SU-DHL-6 (cell line): ENCODE data around the gene MCOLN3.
"Not testable (repeated sequence)": the region's sequence is repeated elsewhere in the genome, so short reads cannot be mapped to it uniquely, and the experiment has no call there.

ENCODE experiments used
- H2AFZ ChIP-seq: fragments of 200-600 bp; sonication (generic); 2 replicates; pipeline ENCODE4 v1.6.1; 2014; ENCODE audit warnings: low read depth, mild to moderate bottlenecking, moderate library complexity, mixed read lengths, antibody characterized with exemption, low read length; ENCODE audit not compliant: severe bottlenecking
- H3F3A ChIP-seq: fragments of 200-600 bp; shearing (Covaris generic); 2 replicates; pipeline ENCODE4 v1.6.0; 2016; ENCODE audit warnings: antibody characterized with exemption, mild to moderate bottlenecking; ENCODE audit not compliant: insufficient read depth
- H3K27ac ChIP-seq: fragments of 200-600 bp; sonication (generic); 2 replicates; pipeline ENCODE4 v1.5.1; 2016; ENCODE audit warnings: low read depth, mild to moderate bottlenecking, low read length, moderate library complexity, mixed read lengths
- H3K27me3 ChIP-seq: fragments of 200-600 bp; sonication (generic), shearing (Covaris generic); 2 replicates; pipeline ENCODE4 v1.6.0; 2014; ENCODE audit warnings: mild to moderate bottlenecking, low read length
- H3K36me3 ChIP-seq: fragments of 200-600 bp; sonication (generic); 2 replicates; pipeline ENCODE4 v1.6.1; 2014; ENCODE audit warnings: mild to moderate bottlenecking, low read length, mixed read lengths
- H3K4me2 ChIP-seq: fragments of 300-600, 200-600 bp; shearing (Covaris generic), sonication (generic); 2 replicates; pipeline ENCODE4 v1.6.0; 2014; ENCODE audit warnings: low read length, low read depth, mild to moderate bottlenecking; ENCODE audit not compliant: poor library complexity, severe bottlenecking
- H3K4me3 ChIP-seq: fragments of 200-600 bp; sonication (generic); 2 replicates; pipeline ENCODE4 v1.5.1; 2014; ENCODE audit warnings: antibody characterized with exemption, low read length, mild to moderate bottlenecking, mixed read lengths; ENCODE audit not compliant: insufficient read depth, poor library complexity, severe bottlenecking
- H3K79me2 ChIP-seq: fragments of 200-600 bp; sonication (generic); 2 replicates; pipeline ENCODE4 v1.6.1; 2014; ENCODE audit warnings: mild to moderate bottlenecking, low read length, moderate library complexity; ENCODE audit not compliant: insufficient read depth
- H3K9ac ChIP-seq: fragments of 200-600 bp; sonication (generic); 2 replicates; pipeline ENCODE4 v1.7.0; 2014; ENCODE audit warnings: mild to moderate bottlenecking, low read length
- H3K9me2 ChIP-seq: fragments of 200-600 bp; sonication (generic); replicated peaks from 2 replicates; pipeline ENCODE4 v1.6.1; 2014; ENCODE audit warnings: low read length; ENCODE audit not compliant: insufficient read depth
- H3K9me3 ChIP-seq: fragments of 200-600 bp; sonication (generic); 2 replicates; pipeline ENCODE4 v1.6.1; 2014; ENCODE audit warnings: low read length, mixed read lengths; ENCODE audit not compliant: insufficient read depth
- H4K20me1 ChIP-seq: fragments of 200-600 bp; sonication (generic); 2 replicates; pipeline ENCODE4 v1.6.1; 2014; ENCODE audit warnings: low read depth, mild to moderate bottlenecking, antibody characterized with exemption, low read length, moderate library complexity, mixed read lengths
- EZH2phosphoT487 ChIP-seq: fragments of 200-600 bp; sonication (generic), shearing (Covaris generic); conservative IDR thresholded peaks from 2 replicates; pipeline ENCODE4 v1.6.1; 2018; ENCODE audit warnings: mild to moderate bottlenecking, antibody characterized with exemption, low read length, moderate library complexity, mixed read lengths
- TF ChIP-seq, protein P1 (sequence below): fragments of 200-600 bp; sonication (generic); IDR thresholded peaks from one replicate; pipeline ENCODE4 v1.5.1; 2017; ENCODE audit warnings: antibody characterized with exemption, mild to moderate bottlenecking, low read length, moderate library complexity; ENCODE audit not compliant: insufficient read depth, poor library complexity, severe bottlenecking

Gene MCOLN3

DNA sequence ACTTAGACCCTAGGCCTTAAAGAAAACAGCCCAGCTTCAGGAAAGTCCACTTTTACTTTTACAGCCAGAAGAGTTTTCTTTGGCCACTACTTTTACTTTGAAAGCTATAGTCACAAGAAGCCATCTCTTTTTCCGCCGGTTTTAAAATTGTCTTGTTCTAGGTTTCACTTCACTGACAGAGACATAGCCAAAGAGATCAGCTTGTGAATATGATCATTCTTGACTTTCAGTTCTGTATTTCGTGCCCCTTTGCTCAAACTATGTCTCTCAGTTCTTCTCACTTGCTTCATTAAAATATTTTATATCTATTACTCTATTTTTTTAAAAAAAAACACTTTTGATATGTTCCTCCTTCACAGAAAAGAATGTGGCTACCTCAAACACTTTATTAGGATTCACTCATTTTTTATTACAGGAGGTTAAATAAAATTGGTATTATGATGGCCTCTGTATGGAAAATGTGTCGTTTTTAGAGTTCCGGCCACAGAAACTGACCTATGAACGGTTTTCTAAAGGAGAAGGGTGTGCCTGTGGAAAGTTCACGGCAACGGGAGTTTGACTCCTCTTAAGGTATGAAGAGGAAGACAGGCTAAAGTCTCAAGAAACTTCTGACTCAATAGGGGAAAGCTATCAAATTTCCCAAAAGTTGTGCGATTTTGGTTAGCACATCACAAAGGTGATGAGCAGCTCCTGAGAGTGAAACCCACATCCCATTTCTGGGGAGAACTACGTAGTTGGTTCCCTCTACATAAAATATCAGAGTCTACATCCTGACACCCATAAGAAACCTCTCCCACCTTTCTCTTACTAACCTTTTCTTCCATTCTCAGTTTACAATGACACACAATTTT, 52.6 kb downstream of the MCOLN3 start:
- H3K27ac ChIP-seq, result peak overlapping the region; percentile 88
- H3K4me2 ChIP-seq, result peak overlapping the region; percentile 99
- H3K9me2 ChIP-seq, result no peaks in the 10 kb centered on the region
- H3F3A ChIP-seq, result peaks cover 10% of the 10 kb centered on the region; the same call in 1 of the 2 replicates
- H4K20me1 ChIP-seq, result no peaks in the 10 kb centered on the region
- peak overlapping the region; percentile 70 for H2AFZ ChIP-seq
- H3K9me3 ChIP-seq, result no peaks in the 10 kb centered on the region
- H3K79me2 ChIP-seq, result peaks cover 48% of the 10 kb centered on the region
- TF ChIP-seq, protein P1, sequence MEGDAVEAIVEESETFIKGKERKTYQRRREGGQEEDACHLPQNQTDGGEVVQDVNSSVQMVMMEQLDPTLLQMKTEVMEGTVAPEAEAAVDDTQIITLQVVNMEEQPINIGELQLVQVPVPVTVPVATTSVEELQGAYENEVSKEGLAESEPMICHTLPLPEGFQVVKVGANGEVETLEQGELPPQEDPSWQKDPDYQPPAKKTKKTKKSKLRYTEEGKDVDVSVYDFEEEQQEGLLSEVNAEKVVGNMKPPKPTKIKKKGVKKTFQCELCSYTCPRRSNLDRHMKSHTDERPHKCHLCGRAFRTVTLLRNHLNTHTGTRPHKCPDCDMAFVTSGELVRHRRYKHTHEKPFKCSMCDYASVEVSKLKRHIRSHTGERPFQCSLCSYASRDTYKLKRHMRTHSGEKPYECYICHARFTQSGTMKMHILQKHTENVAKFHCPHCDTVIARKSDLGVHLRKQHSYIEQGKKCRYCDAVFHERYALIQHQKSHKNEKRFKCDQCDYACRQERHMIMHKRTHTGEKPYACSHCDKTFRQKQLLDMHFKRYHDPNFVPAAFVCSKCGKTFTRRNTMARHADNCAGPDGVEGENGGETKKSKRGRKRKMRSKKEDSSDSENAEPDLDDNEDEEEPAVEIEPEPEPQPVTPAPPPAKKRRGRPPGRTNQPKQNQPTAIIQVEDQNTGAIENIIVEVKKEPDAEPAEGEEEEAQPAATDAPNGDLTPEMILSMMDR, result no peak
- no peak for TF ChIP-seq EZH2phosphoT487
- H3K27me3 ChIP-seq, result no peaks in the 10 kb centered on the region
- H3K4me3 ChIP-seq, result peak overlapping the region; percentile 83
- peak overlapping the region; percentile 73 for H3K9ac ChIP-seq
- no peaks in the 10 kb centered on the region for H3K36me3 ChIP-seq

DNA sequence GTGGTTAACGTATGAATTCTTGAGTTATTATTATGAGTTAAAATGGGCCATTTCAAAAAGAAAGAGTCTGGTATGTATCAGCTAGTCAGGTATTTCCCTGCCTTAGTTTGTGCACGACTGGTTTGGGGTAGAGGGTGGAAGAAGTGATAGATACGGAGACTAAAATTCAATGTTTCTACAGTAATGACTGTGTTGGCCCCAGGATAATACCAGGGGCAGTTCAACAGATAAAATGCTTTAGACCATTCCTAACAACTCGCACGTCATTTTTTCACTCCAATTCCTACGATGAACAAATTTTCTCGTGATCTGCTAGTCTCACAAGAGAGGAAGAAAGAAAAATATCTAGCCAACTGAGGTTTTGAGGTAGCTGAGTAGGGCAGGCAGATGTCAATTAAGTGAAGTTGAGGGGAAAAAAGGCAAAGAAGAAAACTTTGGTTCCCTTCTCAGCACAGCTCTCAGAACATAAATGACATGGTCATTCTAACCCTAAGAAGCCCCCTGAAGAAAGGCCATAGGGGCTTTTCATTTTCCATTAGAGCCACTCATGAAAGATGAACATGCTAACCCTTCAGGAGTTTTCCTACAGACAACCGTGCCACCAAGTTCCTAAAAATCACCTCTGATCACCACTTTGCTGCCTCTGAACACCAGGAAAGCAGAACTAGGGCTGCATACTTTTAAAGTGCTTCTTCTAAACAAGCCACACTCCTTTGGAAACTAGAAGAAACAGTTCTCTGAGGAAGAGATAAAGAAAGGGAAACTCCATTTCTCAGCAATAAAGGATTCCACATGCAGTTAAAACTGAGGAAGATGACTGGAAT, 57.0 kb downstream of the MCOLN3 start:
- H3K4me2 ChIP-seq, result peak overlapping the region; percentile 17
- no peaks in the 10 kb centered on the region for H3K9me3 ChIP-seq
- no peak overlapping the region for H3K27ac ChIP-seq
- peaks cover 17% of the 10 kb centered on the region; the same call in 1 of the 2 replicates for H3F3A ChIP-seq
- no peaks in the 10 kb centered on the region; the same call in 1 of the 2 replicates for H3K36me3 ChIP-seq
- no peaks in the 10 kb centered on the region for H3K9me2 ChIP-seq
- no peak overlapping the region for H3K4me3 ChIP-seq
- H3K9ac ChIP-seq, result no peak overlapping the region
- H4K20me1 ChIP-seq, result no peaks in the 10 kb centered on the region
- H2AFZ ChIP-seq, result no peak overlapping the region
- no peak for TF ChIP-seq EZH2phosphoT487
- TF ChIP-seq, protein P1, result no peak
- H3K27me3 ChIP-seq, result no peaks in the 10 kb centered on the region
- peaks cover 72% of the 10 kb centered on the region for H3K79me2 ChIP-seq

DNA sequence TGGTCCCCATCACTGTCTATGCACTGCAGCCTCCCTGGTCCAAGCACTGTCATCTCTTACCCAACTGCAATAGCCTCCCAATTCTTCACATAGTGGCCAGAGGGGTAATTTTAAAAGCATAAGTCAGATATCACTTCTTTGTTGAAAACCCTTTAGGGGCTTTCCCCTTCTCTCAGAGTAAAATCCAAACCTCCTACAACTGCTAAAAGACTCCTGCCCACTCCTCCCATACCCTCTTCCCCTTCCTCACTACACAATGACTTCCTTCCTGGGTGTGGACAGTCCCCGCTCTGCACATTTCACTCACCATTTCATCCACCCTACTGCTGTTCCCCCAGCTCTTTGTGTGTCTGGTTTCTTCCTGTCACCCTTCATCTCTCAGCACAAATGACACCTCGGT, 59.7 kb downstream of the MCOLN3 start:
- Histone ChIP-seq H3K36me3 (peaks cover 4% of the 10 kb centered on the region; the same call in 1 of the 2 replicates), H3K79me2 (peaks cover 75% of the 10 kb centered on the region), H3K9me2 (no peaks in the 10 kb centered on the region), H4K20me1 (no peaks in the 10 kb centered on the region), H3F3A (0 out of 2 replicates have a peak, but pooled peaks cover 7% of the 10 kb centered on the region), H3K27ac (peak overlapping the region; percentile 22; the same call in 1 of the 2 replicates), H2AFZ (no peak overlapping the region), H3K4me3 (no peak overlapping the region), H3K9ac (no peak overlapping the region), H3K27me3 (no peaks in the 10 kb centered on the region), H3K9me3 (no peaks in the 10 kb centered on the region), H3K4me2 (peak overlapping the region; percentile 32)
- no peak for TF ChIP-seq EZH2phosphoT487
- TF ChIP-seq, protein P1, result no peak

DNA sequence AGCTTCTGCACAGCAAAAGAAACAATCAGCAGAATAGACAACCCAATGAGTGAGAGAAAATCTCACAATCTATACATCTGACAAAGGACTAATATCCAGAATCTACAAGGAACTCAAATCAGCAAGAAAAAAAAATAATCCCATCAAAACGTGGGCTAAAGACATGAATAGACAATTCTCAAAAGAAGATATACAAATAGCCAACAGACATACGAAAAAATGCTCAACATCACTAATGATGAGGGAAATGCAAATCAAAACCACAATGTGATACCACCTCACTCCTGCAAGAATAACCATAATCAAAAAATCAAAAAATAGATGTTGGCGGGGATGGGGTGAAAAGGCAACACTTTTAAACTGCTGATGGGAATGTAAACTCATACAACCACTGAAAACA, 61.7 kb downstream of the MCOLN3 start:
- H3K4me3 ChIP-seq, H3K9me3 ChIP-seq, H3K9ac ChIP-seq, H2AFZ ChIP-seq, H3F3A ChIP-seq, H4K20me1 ChIP-seq, H3K36me3 ChIP-seq, H3K9me2 ChIP-seq, H3K4me2 ChIP-seq, H3K27me3 ChIP-seq, H3K27ac ChIP-seq: not testable (repeated sequence)
- peaks cover 68% of the 10 kb centered on the region for H3K79me2 ChIP-seq
